Measurements from ENCODE around the gene ZNF668.
"Not testable (repeated sequence)": the region's sequence is repeated elsewhere in the genome, so short reads cannot be mapped to it uniquely, and the experiment has no call there.

The ZNF668 gene

DNA sequence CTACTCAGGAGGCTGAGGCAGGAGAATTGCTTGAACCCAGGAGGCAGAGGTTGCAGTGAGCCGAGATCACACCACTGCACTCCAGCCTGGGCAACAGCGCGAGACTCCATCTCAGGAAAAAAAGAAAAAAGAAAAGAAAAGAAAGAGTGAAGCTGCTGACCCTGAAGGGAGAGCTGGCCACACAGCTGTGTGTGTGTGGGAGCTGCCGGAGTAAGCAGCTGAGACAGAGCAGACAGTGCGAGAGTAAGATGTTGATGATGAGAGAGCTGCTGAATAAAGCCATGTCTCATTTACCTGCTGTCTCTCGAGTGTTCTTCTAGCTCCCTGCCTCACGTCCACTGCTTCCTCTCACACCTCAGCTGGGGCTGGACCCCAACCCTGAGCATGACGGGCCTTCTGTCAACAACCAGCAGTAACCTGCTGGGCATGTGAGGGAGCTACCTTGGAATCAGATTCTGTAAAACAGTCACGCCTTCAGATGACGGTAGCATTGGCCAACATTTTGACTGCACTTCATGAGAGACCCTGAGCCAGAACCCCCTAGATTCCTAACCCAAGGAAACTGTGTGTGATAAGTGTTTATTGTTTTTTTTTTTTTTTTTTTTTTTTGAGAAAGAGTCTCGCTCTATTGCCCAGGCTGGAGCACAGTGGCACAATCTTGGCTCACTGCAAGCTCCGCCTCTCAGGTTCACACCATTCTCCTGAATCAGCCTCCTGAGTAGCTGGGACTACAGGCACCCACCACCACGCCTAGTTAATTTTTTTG is 27.0 kb upstream of the ZNF668 start:
- DNase-seq, result not testable (repeated sequence)

DNA sequence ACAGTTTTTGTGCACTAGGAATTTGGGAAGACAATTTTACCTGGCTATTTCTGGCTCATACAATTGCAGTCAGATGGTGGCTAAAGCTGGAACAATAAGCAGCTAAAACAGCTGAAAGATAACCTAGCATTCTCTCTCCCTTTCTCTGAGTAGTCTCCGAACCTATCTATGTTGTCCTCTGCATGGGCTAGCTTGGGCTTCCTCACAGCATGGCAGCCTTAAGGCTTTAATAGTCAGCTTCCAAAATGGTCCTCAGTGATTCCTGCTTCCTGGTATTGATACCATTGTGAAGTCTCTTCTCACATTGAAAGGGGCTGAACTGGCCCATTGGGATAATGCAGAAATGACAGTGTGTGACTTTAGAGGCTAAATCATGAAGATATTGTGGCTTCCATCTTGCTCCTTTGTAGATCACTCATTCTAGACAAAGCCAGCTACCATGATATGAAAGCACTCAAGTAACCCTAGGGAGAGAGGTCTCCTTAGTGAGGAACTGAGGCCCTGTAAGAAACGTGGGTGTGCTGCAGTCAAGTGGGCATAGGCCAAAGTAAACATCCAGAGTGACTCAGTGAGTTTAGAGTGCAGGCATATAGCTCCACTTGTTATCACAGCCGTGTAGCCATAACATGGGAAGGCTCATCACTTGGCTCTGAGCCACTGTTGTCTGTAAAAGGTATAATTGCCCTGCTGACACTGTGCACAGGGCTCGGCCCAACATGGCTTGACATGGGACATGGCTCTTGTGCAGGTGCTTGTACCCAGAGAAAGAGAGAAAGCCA is 26.0 kb upstream of the ZNF668 start:
- DNase-seq, result no peak

GRCh38 chr16:31094424-31095120 is 20.5 kb upstream of the ZNF668 start, which contains the start of gene VKORC1:
Gene VKORC1, minus strand, starts transcription at chr16:31094797. Its CDS starts 68 bp downstream, at chr16:31094729.
- peak; percentile 80 for DNase-seq

DNA sequence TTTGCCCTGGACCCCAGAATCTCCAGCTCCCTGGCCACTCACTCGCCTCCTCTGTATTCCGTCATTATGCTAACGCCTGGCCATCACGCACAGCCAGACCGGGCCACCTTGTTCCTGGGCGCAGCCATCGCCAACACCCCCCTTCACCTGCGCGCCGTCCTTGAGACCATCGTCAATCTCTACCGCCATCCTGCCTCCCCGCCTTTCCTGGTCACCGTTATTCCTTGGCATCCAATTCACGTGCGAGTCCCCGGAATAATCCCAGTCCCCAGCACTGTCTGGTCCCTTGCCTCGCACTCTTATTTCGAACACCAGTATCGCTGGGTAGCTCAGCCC is 20.0 kb upstream of the ZNF668 start:
- no peak for DNase-seq

- DNase-seq, result no peak
Observed at GRCh38 chr16:31093132-31093703, 19.2 kb upstream of the ZNF668 start.

DNA sequence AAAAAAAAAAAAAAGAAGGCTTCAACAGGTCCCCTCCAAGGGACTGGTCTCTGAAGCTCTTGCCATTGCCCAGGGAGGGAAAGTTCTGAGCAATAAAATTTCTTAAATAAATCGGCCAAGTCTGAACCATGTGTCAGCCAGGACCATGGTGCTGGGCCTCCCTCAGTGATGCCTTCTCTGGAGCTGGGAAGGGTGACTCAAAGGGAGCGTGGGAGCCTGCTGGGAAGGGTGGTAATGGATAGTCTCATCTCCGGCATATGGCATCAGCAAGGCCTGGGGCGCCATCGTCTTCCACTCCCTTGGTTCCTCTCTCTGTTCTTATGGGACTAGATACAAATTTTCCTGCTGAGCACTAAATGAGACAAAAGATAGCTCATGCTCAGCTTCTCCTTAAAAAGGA is 18.3 kb upstream of the ZNF668 start:
- DNase-seq, result no peak

DNA sequence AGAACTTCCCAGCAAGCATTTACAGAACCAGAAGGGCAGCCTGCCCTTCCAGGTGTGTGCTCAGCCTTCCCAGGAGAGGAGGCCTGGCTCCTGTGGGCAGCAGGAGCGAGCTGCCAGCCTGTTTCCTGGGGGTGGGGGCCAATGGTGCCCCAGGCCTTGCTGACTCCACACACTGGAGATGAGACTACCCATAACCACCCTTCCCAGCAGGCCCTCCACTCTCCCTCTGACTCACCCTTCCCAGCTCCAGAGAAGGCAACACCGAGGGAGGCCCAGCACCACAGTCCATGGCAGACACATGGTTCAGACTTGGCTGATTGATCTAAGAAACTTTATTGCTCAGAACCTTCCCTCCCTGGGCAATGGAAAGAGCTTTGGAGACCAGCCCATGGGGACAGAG is 16.5 kb upstream of the ZNF668 start:
- DNase-seq, result no peak

GRCh38 chr16:31089199-31089598 is 15.2 kb upstream of the ZNF668 start:
- no peak for DNase-seq

- DNase-seq, result no peak
Observed at GRCh38 chr16:31088459-31089183, 14.6 kb upstream of the ZNF668 start, which contains the start of gene PRSS53. Gene PRSS53, minus strand, starts transcription at chr16:31088943. Its CDS starts 134 bp downstream, at chr16:31088809.

DNA sequence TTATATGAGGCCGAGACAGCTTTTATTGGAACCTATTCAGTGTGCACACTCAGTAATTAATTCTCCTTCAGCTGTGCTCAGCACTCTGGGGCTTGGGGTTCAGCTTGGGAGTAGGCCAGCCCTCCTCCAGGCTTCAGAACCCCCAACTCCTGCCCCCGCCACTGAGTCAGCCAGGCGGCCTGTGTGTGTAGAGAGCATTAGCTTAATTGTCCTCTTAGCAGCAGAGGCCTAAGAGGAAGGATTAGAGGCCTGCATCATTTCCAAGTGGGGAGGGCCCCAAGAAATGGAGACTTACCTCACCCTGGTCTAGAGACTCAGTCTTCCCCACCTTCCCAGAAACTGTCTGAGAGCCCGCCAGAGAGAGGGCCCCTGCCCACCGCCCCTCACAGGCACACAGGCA is 13.9 kb upstream of the ZNF668 start:
- DNase-seq, result no peak

DNA sequence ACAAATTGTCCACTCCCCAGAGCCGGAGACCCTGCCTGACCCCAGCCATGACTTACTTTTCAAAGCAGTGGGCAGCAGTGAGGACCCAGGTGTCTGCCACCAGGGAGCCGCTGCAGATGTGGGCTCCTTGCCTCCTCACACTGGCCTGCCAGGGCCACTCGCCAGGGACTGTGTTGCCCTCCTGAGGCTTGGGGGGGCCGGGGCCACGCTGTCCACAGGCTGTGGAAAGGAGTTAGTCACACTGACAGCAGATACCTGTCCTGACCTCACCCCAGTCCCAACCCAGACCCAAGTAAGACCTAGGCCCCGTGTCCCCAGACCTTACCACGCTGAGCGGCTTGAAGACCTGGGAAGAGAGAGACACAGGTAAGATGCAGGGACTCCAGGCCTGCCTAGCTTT is 13.4 kb upstream of the ZNF668 start:
- DNase-seq, result no peak

- no peak for DNase-seq
Observed at GRCh38 chr16:31086629-31086906, 12.5 kb upstream of the ZNF668 start.

DNA sequence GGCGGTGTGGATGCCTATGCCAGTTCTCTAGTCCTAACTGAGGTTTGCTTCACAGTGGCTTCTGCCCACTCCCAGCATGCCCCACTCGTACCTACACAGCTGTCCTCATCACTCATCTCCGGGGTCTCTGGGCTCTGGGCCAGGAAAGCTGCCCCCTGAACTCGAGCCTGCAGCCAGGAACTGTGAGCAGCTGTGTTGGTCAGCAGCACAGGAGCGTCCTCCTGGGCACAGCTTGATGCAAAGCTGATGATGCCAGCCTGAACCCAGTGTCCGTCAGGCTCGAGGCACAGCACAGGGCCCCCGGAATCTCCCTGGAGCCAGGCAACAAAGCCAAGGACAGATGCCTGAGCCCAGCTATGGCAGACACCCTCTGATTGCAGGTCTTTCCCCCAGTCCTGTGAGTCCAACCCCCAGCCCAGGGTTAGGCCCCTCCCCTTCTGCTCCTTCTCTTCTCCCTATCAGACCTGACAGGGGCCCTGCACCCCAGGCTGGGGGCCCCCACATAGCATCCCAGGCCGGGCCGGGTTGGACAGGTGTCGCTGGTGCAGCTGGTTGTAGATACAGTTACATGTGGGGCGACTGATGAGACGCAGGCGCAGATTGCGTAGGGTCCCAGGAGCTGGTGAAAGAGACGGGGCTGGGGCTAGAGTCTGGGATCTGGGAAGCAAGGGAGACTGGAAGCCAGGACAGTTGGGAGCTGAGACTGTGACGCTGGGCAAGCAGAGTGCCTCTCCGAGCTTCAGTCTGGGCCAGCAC is 12.0 kb upstream of the ZNF668 start:
- DNase-seq, result no peak

GRCh38 chr16:31085411-31085810 is 11.4 kb upstream of the ZNF668 start:
- DNase-seq, result no peak

DNA sequence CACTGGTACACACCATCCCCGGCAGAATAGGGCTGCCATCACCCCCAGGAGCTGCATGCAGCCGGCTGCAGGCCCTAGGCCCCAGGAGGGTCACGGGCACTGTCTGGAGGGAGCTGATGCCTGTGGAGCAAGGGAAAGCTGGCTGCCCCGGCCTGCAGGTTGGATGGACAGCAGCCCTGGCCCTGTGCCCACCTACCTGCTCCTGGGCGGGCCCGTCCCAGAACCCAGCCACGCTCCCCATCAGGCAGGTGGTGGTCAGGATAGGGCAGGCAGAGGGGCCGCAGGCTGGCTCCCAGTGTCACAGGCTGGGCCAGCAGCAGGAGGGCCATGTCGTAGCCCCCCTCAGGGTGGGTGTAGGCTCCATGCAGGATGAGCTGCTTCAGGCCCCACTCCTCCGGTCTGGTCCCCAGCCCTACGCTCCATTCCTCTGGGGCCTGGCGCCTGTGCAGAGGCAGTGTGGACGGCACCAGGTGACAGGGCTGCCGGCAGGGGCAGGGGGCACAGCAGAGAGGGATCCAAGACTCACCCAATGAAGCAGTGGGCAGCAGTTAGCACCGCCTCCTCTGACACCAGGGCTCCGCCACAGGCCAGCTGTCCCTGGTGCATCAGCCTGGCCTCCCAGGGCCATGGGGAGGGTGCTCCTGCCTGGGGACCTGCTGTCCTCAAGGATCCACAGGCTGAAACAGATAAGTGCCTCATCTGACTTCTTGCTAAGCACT is 10.7 kb upstream of the ZNF668 start:
- no peak for DNase-seq

DNA sequence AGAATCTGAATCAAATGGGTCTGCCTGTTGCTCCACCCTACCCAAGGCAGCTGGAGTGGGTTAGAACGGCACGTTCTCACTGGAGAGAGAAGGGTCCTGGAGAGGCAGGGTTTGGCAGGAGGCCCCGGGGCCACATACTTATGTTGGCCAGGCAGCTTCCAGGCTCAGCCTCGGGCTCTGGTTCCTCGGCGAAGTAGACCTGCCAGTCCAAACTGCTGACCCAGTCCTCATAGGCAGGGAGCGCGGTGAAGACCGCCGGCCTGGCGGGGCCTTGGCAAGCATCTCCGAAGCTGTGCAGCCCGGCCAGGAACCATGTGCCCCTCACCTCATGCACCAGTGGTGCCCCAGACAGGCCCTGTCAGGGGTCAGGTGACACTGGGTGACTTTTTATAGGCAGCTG is 9.9 kb upstream of the ZNF668 start:
- DNase-seq, result no peak

GRCh38 chr16:31083556-31083955 is 9.5 kb upstream of the ZNF668 start:
- DNase-seq, result no peak

GRCh38 chr16:31083081-31083480 is 9.0 kb upstream of the ZNF668 start:
- no peak for DNase-seq

DNA sequence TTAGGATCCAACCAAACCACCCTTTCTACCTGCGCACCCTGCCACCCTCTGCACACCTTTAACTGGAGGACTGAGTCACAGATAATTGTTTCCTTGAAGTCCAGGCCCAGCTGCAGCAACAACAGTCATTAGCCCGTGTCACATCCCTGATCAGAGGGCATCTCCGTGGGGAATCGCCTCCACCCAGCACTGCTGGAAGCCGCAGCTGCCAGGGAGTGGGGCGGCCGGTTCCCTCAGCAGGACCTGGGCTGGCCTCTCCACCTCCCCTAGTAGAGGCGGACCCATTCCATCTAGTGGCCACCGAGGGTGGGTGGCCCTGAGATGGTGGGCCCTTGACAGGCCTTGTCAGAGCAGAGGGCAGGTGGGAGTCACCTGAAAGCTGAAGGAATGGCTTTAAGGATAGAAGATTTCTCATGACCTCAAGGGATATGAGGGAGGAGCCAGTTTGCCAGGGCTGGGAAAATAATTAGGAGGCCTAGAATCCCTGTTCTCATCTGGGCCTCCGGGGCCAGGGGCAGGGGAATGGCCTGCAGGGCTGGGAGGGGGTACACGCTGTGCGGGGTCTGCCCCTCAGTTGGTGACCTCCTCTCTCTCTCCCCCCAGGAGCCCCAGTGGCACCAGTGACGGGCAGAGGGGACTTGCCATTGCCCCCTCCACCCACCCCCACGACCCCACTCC is 8.5 kb upstream of the ZNF668 start:
- no peak for DNase-seq

DNA sequence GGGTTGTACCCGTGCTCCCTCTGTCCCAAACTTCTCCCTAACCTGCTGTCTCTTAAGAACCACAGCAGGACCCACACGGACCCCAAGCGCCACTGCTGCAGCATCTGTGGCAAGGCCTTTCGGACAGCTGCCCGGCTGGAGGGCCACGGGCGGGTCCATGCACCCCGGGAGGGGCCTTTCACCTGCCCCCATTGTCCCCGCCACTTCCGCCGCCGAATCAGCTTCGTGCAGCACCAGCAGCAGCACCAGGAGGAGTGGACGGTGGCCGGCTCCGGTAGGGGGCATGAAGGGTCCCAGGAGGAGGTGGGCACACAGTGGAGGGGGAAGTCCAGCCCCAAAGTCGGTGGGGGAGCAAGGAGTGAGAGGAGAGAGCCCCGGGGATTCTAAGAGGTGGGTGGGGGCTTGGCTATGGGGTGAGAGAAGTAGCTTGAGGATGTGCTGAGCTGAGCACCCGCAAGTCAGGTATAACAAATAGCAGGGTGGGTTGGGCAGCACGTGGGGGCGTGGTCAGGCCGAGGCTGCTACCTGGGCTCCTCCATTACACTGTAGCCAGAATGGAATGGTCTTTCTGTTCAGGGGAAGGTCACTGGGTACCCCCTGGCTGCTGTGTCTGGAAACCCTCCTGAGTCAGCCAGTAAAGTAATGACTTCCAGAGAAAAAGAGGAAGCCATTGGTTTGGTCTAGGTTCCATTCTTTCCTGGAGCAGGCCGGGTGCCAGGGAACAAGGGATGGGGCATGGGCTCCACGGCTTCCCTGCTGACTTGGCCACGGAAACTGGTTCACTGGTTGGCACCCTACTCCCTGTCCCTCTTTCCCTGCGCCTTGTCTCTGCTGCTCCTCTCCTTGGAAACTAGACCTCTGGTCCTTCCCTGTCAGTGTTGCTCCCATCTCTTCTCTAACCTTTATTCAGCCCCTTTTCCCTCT is 7.7 kb upstream of the ZNF668 start:
- no peak for DNase-seq

Measured in activated CD4-positive, alpha-beta T cell treated with anti-CD3 and anti-CD28 coated beads, Interleukin-2, amount 50 U/mL, for 4 hours (primary cell).